ENCODE data around the gene TNFAIP3. TPM values are rescaled to one million over a fixed set of nuclear protein-coding genes. Genes with fewer than 3 reads are reported as not detected.
"Not testable (repeated sequence)": the region's sequence is repeated elsewhere in the genome, so short reads cannot be mapped to it uniquely, and the experiment has no call there.

Gene TNFAIP3
- total and polyA plus RNA-seq, 8 donors, result 7.8 to 77.0 (median 12.4) TPM

- Histone ChIP-seq H3K4me3 (no peak overlapping the region), H3K9me3 (no peaks in the 10 kb centered on the region), H3K27me3 (no peaks in the 10 kb centered on the region), H3K4me1 (peaks cover 0 to 54% (median 0%) of the 10 kb centered on the region in 4 donors), H3K36me3 (peaks cover 47 to 77% (median 69%) of the 10 kb centered on the region in 4 donors), H3K27ac (no peak overlapping the region)
- WGBS, 5 donors, result 89 to 95% (median 92%) methylated on average over 9 of the region's 9 CpGs
- no peak for DNase-seq
- intact Hi-C loops (cut with DNase I; ENCODE audit: low total_unique reads), result no loop called here
- no peak for TF ChIP-seq POLR2AphosphoS5 (IDR thresholded peaks at IDR 0.05)
- TF ChIP-seq CTCF (IDR thresholded peaks at IDR 0.05), result no peak
- TF ChIP-seq EP300 (IDR thresholded peaks at IDR 0.05), result no peak
- no peak for TF ChIP-seq POLR2A (IDR thresholded peaks at IDR 0.05)
These were observed 14.4 kb downstream of the TNFAIP3 start for GRCh38 chr6:137881522-137881886.

- Histone ChIP-seq H3K27ac (peak overlapping the region in 1 of 5 donors; percentile 64), H3K27me3 (no peaks in the 10 kb centered on the region), H3K4me1 (peaks cover 0 to 53% (median 0%) of the 10 kb centered on the region in 4 donors), H3K36me3 (peaks cover 42 to 68% (median 60%) of the 10 kb centered on the region in 4 donors), H3K9me3 (no peaks in the 10 kb centered on the region), H3K4me3 (no peak overlapping the region)
- DNase-seq, result no peak
- intact Hi-C loops (cut with DNase I; ENCODE audit: low total_unique reads), result no loop called here
- WGBS, 5 donors, result 85 to 97% (median 89%) methylated on average over 2 of the region's 2 CpGs
- TF ChIP-seq EP300 (IDR thresholded peaks at IDR 0.05) (no peak), POLR2A (IDR thresholded peaks at IDR 0.05) (no peak), POLR2AphosphoS5 (IDR thresholded peaks at IDR 0.05) (no peak), CTCF (IDR thresholded peaks at IDR 0.05) (no peak)
These were observed 15.3 kb downstream of the TNFAIP3 start for GRCh38 chr6:137882225-137882961.

- Histone ChIP-seq H3K36me3 (peaks cover 33 to 56% (median 48%) of the 10 kb centered on the region in 4 donors), H3K9me3 (no peaks in the 10 kb centered on the region), H3K27me3 (no peaks in the 10 kb centered on the region), H3K27ac (peak overlapping the region in 4 of 5 donors; percentile 13 to 64 (median 24)), H3K4me1 (peaks cover 0 to 41% (median 0%) of the 10 kb centered on the region in 4 donors), H3K4me3 (no peak overlapping the region)
- intact Hi-C loops (cut with DNase I; ENCODE audit: low total_unique reads), result no loop called here
- WGBS, 5 donors, result 68 to 83% (median 74%) methylated on average over 7 of the region's 7 CpGs
- DNase-seq, result no peak
- no peak for TF ChIP-seq POLR2A (IDR thresholded peaks at IDR 0.05)
- TF ChIP-seq POLR2AphosphoS5 (IDR thresholded peaks at IDR 0.05), result peak in 1 of 3 donors; percentile 18
- TF ChIP-seq CTCF (IDR thresholded peaks at IDR 0.05), result no peak
These were observed 16.5 kb downstream of the TNFAIP3 start for GRCh38 chr6:137883400-137884148.

GRCh38 chr6:137884149-137884909 lies 17.3 kb downstream of the TNFAIP3 start:
- no peak overlapping the region for H3K4me3 ChIP-seq

GRCh38 chr6:137884910-137885229 lies 17.8 kb downstream of the TNFAIP3 start:
- H3K4me3 ChIP-seq; H3K27ac ChIP-seq; DNase-seq; H3K27me3 ChIP-seq; intact Hi-C loops (cut with DNase I; ENCODE audit: low total_unique reads); H3K9me3 ChIP-seq: not testable (repeated sequence)
- Histone ChIP-seq H3K4me1 (peaks cover 0 to 28% (median 0%) of the 10 kb centered on the region in 4 donors), H3K36me3 (peaks cover 20 to 43% (median 35%) of the 10 kb centered on the region in 4 donors)

More at GRCh38 chr6:137884149-137884909, 17.3 kb downstream of the TNFAIP3 start:
- DNase-seq, result no peak
- WGBS, 5 donors, result 90 to 95% (median 92%) methylated on average over 5 of the region's 5 CpGs
- Histone ChIP-seq H3K4me1 (peaks cover 0 to 34% (median 0%) of the 10 kb centered on the region in 4 donors), H3K36me3 (peaks cover 25 to 49% (median 41%) of the 10 kb centered on the region in 4 donors), H3K9me3 (no peaks in the 10 kb centered on the region), H3K27ac (peak overlapping the region in 2 of 5 donors; percentile 29 to 64), H3K27me3 (no peaks in the 10 kb centered on the region)
- TF ChIP-seq CTCF (IDR thresholded peaks at IDR 0.05), result no peak
- no peak for TF ChIP-seq EP300 (IDR thresholded peaks at IDR 0.05)
- no peak for TF ChIP-seq POLR2AphosphoS5 (IDR thresholded peaks at IDR 0.05)
- TF ChIP-seq POLR2A (IDR thresholded peaks at IDR 0.05), result no peak
- intact Hi-C loops (cut with DNase I; ENCODE audit: low total_unique reads), result no loop called here

- H3K9me3 ChIP-seq; H3K4me3 ChIP-seq; H3K27me3 ChIP-seq; DNase-seq; H3K27ac ChIP-seq; intact Hi-C loops (cut with DNase I; ENCODE audit: low total_unique reads): not testable (repeated sequence)
- peaks cover 0 to 22% (median 0%) of the 10 kb centered on the region in 4 donors for H3K4me1 ChIP-seq
- 92 to 97% (median 96%) methylated on average over 3 of the region's 3 CpGs for WGBS, 5 donors
- peaks cover 6 to 30% (median 22%) of the 10 kb centered on the region in 4 donors for H3K36me3 ChIP-seq
These were observed 19.2 kb downstream of the TNFAIP3 start for GRCh38 chr6:137886226-137886625.

All from stomach (tissue), 9 donors.